Esophagus muscularis mucosa (tissue), 4 donors: Measurements from ENCODE around the gene TXNRD2. TPM values are rescaled to one million over a fixed set of nuclear protein-coding genes. Genes with fewer than 3 reads are reported as not detected.

Experiments used
- DNase-seq: peaks from one replicate; pipeline ENCODE4 v3.0.0-alpha.2; 2017; ENCODE audit errors: extremely low spot score
- H3K27ac ChIP-seq, 4 donors: fragments of 200-600 bp; sonication (generic); replicated peaks in 1 of 4; 1 replicate in 3 of 4; 2 replicates in 1 of 4; pipeline ENCODE4 v1.5.1; 2016 to 2019; ENCODE audit warnings: mild to moderate bottlenecking in 1 of 4
- H3K27me3 ChIP-seq, 4 donors: fragments of 200-600 bp; sonication (generic); one replicate each; pipeline versions ENCODE4 v1.5.1 to v1.6.0; 2016 to 2019
- H3K36me3 ChIP-seq, 4 donors: fragments of 200-600 bp; sonication (generic); one replicate each; pipeline ENCODE4 v1.5.1; 2016 to 2019
- H3K4me1 ChIP-seq, 4 donors: fragments of 200-600 bp; sonication (generic); one replicate each; pipeline ENCODE4 v1.5.1; 2016 to 2019
- H3K4me3 ChIP-seq, 4 donors: fragments of 200-600 bp; sonication (generic); 1 replicate in 2 of 4; 2 replicates in 2 of 4; pipeline ENCODE4 v1.5.1; 2016 to 2019; ENCODE audit warnings: mild to moderate bottlenecking in 4 of 4, moderate library complexity in 1 of 4
- H3K9me3 ChIP-seq, 4 donors: fragments of 200-600 bp; sonication (generic); 1 replicate in 3 of 4; 2 replicates in 1 of 4; pipeline ENCODE4 v1.5.1; 2016 to 2019
- CTCF ChIP-seq, 3 experiments: fragments of 200-600 bp in 2 of 3; fragments of 450-650 bp in 1 of 3; sonication (generic) in 2 of 3; IDR thresholded peaks; one replicate each; pipeline ENCODE4 v1.5.1; 2017 to 2019; ENCODE audit warnings: antibody characterized with exemption in 3 of 3, mild to moderate bottlenecking in 2 of 3, moderate library complexity in 1 of 3
- EP300 ChIP-seq: sonication (generic); formaldehyde crosslinking; IDR thresholded peaks from one replicate; pipeline ENCODE4 v1.6.1; 2017; ENCODE audit warnings: antibody characterized with exemption
- POLR2A ChIP-seq: fragments of 450-650 bp; IDR thresholded peaks from one replicate; pipeline ENCODE4 v1.6.1; 2017; ENCODE audit warnings: antibody characterized with exemption, moderate library complexity, mild to moderate bottlenecking, low read depth
- POLR2AphosphoS5 ChIP-seq, 2 donors: sonication (generic); formaldehyde crosslinking; IDR thresholded peaks; one replicate each; pipeline ENCODE4 v1.6.1; 2017; ENCODE audit warnings: antibody characterized with exemption in 2 of 2
- WGBS: methylation state at CpG from one replicate; pipeline ENCODE4 v1.1.5; 2018; 5-methylcytosine and 5-hydroxymethylcytosine counted together
- intact Hi-C: fragments of 100-400 bp; cut with DNase I; formaldehyde crosslinking; loops from one replicate; pipeline ENCODE4 v1.15.1; 2023
- total RNA-seq, 4 donors: library from RNA; depleted of rRNA; stranded (reverse); fragments of >200 nt; gene quantifications; one replicate each; pipeline versions ENCODE4 v1.1.0 to v1.2.1, GENCODE V29; 2016

Gene TXNRD2
- total RNA-seq, 4 donors from 2014 or later = 12.9 to 27.2 (median 23.9) TPM

GRCh38 chr22:19963863-19964642 is 22.4 kb upstream of the TXNRD2 start:
- Histone ChIP-seq H3K36me3 (peaks cover 22 to 69% (median 54%) of the 10 kb centered on the region in 4 donors), H3K27ac (no peak overlapping the region), H3K27me3 (no peaks in the 10 kb centered on the region), H3K4me3 (no peak overlapping the region), H3K4me1 (peaks cover 28 to 40% (median 32%) of the 10 kb centered on the region in 4 donors), H3K9me3 (no peaks in the 10 kb centered on the region)
- no peak for DNase-seq
- TF ChIP-seq POLR2A (no peak), CTCF (IDR thresholded peaks at IDR 0.05) (no peak), POLR2AphosphoS5 (IDR thresholded peaks at IDR 0.05) (no peak), EP300 (no peak)
- 84% methylated on average over 7 of the region's 12 CpGs for WGBS
- intact Hi-C loops = no loop called here

- TF ChIP-seq EP300 (no peak), CTCF (IDR thresholded peaks at IDR 0.05) (no peak), POLR2AphosphoS5 (IDR thresholded peaks at IDR 0.05) (no peak), POLR2A (no peak)
- peaks cover 15 to 60% (median 46%) of the 10 kb centered on the region in 4 donors for H3K36me3 ChIP-seq
- intact Hi-C loops = no loop called here
- H3K4me3 ChIP-seq = no peak overlapping the region
- peaks cover 28 to 46% (median 38%) of the 10 kb centered on the region in 4 donors for H3K4me1 ChIP-seq
- 75% methylated on average over 27 of the region's 30 CpGs for WGBS
- no peaks in the 10 kb centered on the region for H3K9me3 ChIP-seq
- H3K27ac ChIP-seq = no peak overlapping the region
- no peak for DNase-seq
- H3K27me3 ChIP-seq = no peaks in the 10 kb centered on the region
Measured at GRCh38 chr22:19962909-19963806, 21.5 kb upstream of the TXNRD2 start.

- Histone ChIP-seq H3K27ac (no peak overlapping the region), H3K9me3 (no peaks in the 10 kb centered on the region), H3K27me3 (no peaks in the 10 kb centered on the region), H3K36me3 (peaks cover 15 to 52% (median 38%) of the 10 kb centered on the region in 4 donors), H3K4me1 (peaks cover 28 to 46% (median 38%) of the 10 kb centered on the region in 4 donors), H3K4me3 (no peak overlapping the region)
- TF ChIP-seq CTCF (IDR thresholded peaks at IDR 0.05) (peak in 2 of 3 experiments; percentile 27 to 42), POLR2AphosphoS5 (IDR thresholded peaks at IDR 0.05) (no peak)
- DNase-seq = no peak
- intact Hi-C loops = no loop called here
- WGBS = 68% methylated on average over 14 of the region's 22 CpGs
Measured at GRCh38 chr22:19962246-19962908, 20.8 kb upstream of the TXNRD2 start.

GRCh38 chr22:19961868-19962245 is 20.2 kb upstream of the TXNRD2 start:
- no peak for DNase-seq
- H3K27me3 ChIP-seq = no peaks in the 10 kb centered on the region
- H3K9me3 ChIP-seq = no peaks in the 10 kb centered on the region
- WGBS = 82% methylated on average over 5 of the region's 8 CpGs
- TF ChIP-seq POLR2A (no peak), EP300 (no peak), POLR2AphosphoS5 (IDR thresholded peaks at IDR 0.05) (no peak), CTCF (IDR thresholded peaks at IDR 0.05) (no peak)
- H3K4me1 ChIP-seq = peaks cover 28 to 46% (median 38%) of the 10 kb centered on the region in 4 donors
- no peak overlapping the region for H3K27ac ChIP-seq
- H3K4me3 ChIP-seq = no peak overlapping the region
- peaks cover 15 to 47% (median 33%) of the 10 kb centered on the region in 4 donors for H3K36me3 ChIP-seq
- intact Hi-C loops = no loop called here
